PC-9 (cell line): ENCODE measurements around the gene CCNF.

Source experiments
- EZH2 ChIP-seq: fragments of 200-600 bp; sonication (generic); IDR thresholded peaks from 2 replicates; pipeline ENCODE4 v1.8.0; 2017; ENCODE audit warnings: antibody characterized with exemption, low read depth
- TF ChIP-seq, protein P1 (sequence below): fragments of 200-600 bp; sonication (generic); conservative IDR thresholded peaks from 2 replicates; pipeline ENCODE4 v1.6.1; 2017; ENCODE audit warnings: mixed run types, antibody characterized with exemption, mild to moderate bottlenecking, moderate library complexity

DNA sequence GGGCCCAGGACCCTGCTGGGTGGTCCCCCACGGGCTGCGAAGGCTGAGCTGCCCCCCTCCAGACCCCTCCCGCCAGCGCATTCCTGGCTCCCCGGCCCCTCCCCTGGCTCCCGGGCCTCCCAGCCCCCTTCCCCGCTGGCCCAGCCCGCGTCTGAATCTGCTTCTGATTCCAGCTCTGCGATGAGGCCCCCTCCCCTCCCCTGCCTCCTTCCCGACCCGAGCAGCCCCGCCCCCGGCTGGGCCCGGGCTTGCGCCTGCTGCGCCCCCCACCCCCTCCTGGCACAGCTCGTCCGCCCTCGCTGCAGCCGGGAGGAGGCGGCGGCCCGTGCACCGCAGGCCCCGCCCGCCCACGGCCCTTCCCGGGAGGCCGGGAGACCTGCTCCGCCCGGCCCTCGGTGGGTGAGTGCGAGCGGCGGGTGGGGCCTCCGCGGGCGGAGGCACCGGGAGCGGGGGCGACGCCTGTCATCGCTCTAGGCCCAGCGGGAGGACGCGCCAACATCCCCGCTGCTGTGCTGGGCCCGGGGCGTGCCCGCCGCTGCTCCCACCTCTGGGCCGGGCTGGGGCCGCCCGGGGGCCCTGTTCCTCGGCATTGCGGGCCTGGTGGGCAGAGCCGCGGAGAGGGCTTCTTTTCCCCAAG lies 41.9 kb downstream of the CCNF start, which contains the start of gene NTN3:
- TF ChIP-seq, protein P1, sequence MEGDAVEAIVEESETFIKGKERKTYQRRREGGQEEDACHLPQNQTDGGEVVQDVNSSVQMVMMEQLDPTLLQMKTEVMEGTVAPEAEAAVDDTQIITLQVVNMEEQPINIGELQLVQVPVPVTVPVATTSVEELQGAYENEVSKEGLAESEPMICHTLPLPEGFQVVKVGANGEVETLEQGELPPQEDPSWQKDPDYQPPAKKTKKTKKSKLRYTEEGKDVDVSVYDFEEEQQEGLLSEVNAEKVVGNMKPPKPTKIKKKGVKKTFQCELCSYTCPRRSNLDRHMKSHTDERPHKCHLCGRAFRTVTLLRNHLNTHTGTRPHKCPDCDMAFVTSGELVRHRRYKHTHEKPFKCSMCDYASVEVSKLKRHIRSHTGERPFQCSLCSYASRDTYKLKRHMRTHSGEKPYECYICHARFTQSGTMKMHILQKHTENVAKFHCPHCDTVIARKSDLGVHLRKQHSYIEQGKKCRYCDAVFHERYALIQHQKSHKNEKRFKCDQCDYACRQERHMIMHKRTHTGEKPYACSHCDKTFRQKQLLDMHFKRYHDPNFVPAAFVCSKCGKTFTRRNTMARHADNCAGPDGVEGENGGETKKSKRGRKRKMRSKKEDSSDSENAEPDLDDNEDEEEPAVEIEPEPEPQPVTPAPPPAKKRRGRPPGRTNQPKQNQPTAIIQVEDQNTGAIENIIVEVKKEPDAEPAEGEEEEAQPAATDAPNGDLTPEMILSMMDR: no peak
- no peak for TF ChIP-seq EZH2
